Gastrocnemius medialis (tissue), 4 donors: ENCODE results near the gene HESX1. TPM values are rescaled to one million over a fixed set of nuclear protein-coding genes. Genes with fewer than 3 reads are reported as not detected.

Experiments
- ATAC-seq, 2 donors: fragments of 150-250 bp; one replicate each; pipeline ENCODE4 v1.9.1; 2016
- DNase-seq, 2 donors: peaks; one replicate each; pipeline ENCODE4 v3.0.0-alpha.2; 2019
- H3K27ac ChIP-seq, 4 donors: fragments of 200-600 bp; sonication (generic); 1 replicate in 1 of 4; 2 replicates in 3 of 4; pipeline ENCODE4 v1.5.1; 2016 to 2018; ENCODE audit warnings: mild to moderate bottlenecking in 2 of 4, moderate library complexity in 1 of 4
- H3K27me3 ChIP-seq, 3 donors: fragments of 200-600 bp; sonication (generic) in 2 of 3; 1 replicate in 1 of 3; 2 replicates in 2 of 3; pipeline versions ENCODE4 v1.5.1 to v1.6.0; 2016 to 2019; ENCODE audit warnings: mild to moderate bottlenecking in 1 of 3, moderate library complexity in 1 of 3
- H3K36me3 ChIP-seq, 2 donors: fragments of 200-600 bp; sonication (generic) in 1 of 2; one replicate each; pipeline ENCODE4 v1.5.1; 2017 to 2018
- H3K4me1 ChIP-seq, 2 donors: fragments of 200-600 bp; sonication (generic) in 1 of 2; one replicate each; pipeline ENCODE4 v1.5.1; 2016 to 2017; ENCODE audit warnings: mild to moderate bottlenecking in 2 of 2
- H3K4me3 ChIP-seq, 4 donors: fragments of 200-600 bp; sonication (generic) in 3 of 4; 1 replicate in 1 of 4; 2 replicates in 3 of 4; pipeline ENCODE4 v1.5.1; 2016 to 2019; ENCODE audit warnings: mild to moderate bottlenecking in 2 of 4
- H3K9me3 ChIP-seq, 3 donors: fragments of 200-600 bp; sonication (generic) in 2 of 3; 1 replicate in 1 of 3; 2 replicates in 2 of 3; pipeline ENCODE4 v1.5.1; 2016 to 2019
- POLR2A ChIP-seq, 2 donors: fragments of 450-650 bp; IDR thresholded peaks; one replicate each; pipeline ENCODE4 v1.6.1; 2017; ENCODE audit warnings: antibody characterized with exemption in 2 of 2, mild to moderate bottlenecking in 2 of 2, moderate library complexity in 2 of 2
- in situ Hi-C, 4 donors: fragments of 200-750 bp; cut with MboI; loops; one replicate each; pipeline versions ENCODE4 v1.15.0 to v1.8.0; 2017; ENCODE audit warnings: low sequenced_read_pairs in 4 of 4
- intact Hi-C: fragments of 100-400 bp; cut with DNase I; formaldehyde crosslinking; loops from one replicate; pipeline ENCODE4 v1.15.1; 2023; ENCODE audit warnings: low total_unique reads
- total RNA-seq, 4 donors: library from RNA; depleted of rRNA; stranded (reverse); fragments of >200 nt; gene quantifications; one replicate each; pipeline versions ENCODE4 v1.1.0 to v1.2.3, GENCODE V29; 2016
- TF ChIP-seq, protein P1 (sequence below), 5 experiments: fragments of 450-650 bp in 3 of 5; fragments of 200-600 bp in 2 of 5; sonication (generic) in 2 of 5; IDR thresholded peaks in 4 of 5; conservative IDR thresholded peaks in 1 of 5; 1 replicate in 4 of 5; 2 replicates in 1 of 5; pipeline ENCODE4 v1.5.1; 2016 to 2019; ENCODE audit warnings: antibody characterized with exemption in 5 of 5, mild to moderate bottlenecking in 3 of 5, moderate library complexity in 3 of 5

Gene HESX1
- total RNA-seq, 4 donors from 2014 or later: 0.85 TPM; not detected in 3

DNA sequence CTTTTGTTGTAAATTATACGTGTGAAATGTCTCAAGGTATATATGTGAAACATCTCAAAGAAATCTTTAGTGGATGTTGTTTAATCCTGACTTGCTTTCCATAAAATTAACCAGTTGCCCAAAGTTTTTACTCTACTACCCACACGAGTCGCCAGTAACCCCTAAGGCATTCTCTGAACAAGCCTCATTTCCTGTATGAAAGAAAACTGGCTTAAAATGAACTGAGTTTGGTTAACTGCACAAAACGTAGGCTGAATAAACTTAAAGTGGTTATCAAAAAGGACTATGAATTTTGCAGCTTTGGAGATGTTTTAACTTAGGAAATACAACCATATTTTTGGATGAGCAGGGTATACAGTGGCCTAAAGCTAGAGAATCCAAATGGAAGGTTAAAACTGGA is 25.1 kb upstream of the HESX1 start:
- no peaks in the 10 kb centered on the region for H3K9me3 ChIP-seq
- DNase-seq: no peak
- intact Hi-C loops (loop anchor here (5.0 to 10.0 kb wide), 4 partner anchors 67 to 467 kb away; partner anchors contain the start of genes ARF4, ASB14 and DENND6A), in situ Hi-C loops (loop anchor here in 2 of 4 donors (25.0 kb wide), 1 partner anchor 337 kb away; the partner anchor contains the start of gene PDE12 (in 2 of the 2))
- no peak for ATAC-seq
- no peak overlapping the region for H3K4me3 ChIP-seq
- no peaks in the 10 kb centered on the region for H3K27me3 ChIP-seq
- no peaks in the 10 kb centered on the region for H3K36me3 ChIP-seq
- no peak overlapping the region for H3K27ac ChIP-seq
- TF ChIP-seq, protein P1, sequence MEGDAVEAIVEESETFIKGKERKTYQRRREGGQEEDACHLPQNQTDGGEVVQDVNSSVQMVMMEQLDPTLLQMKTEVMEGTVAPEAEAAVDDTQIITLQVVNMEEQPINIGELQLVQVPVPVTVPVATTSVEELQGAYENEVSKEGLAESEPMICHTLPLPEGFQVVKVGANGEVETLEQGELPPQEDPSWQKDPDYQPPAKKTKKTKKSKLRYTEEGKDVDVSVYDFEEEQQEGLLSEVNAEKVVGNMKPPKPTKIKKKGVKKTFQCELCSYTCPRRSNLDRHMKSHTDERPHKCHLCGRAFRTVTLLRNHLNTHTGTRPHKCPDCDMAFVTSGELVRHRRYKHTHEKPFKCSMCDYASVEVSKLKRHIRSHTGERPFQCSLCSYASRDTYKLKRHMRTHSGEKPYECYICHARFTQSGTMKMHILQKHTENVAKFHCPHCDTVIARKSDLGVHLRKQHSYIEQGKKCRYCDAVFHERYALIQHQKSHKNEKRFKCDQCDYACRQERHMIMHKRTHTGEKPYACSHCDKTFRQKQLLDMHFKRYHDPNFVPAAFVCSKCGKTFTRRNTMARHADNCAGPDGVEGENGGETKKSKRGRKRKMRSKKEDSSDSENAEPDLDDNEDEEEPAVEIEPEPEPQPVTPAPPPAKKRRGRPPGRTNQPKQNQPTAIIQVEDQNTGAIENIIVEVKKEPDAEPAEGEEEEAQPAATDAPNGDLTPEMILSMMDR (IDR thresholded peaks at IDR 0.05 in 4 of 5, conservative IDR thresholded peaks at IDR 0.05 in 1 of 5): no peak
- no peak for TF ChIP-seq POLR2A (IDR thresholded peaks at IDR 0.05)
- peaks cover 18 to 20% of the 10 kb centered on the region in 2 donors for H3K4me1 ChIP-seq

DNA sequence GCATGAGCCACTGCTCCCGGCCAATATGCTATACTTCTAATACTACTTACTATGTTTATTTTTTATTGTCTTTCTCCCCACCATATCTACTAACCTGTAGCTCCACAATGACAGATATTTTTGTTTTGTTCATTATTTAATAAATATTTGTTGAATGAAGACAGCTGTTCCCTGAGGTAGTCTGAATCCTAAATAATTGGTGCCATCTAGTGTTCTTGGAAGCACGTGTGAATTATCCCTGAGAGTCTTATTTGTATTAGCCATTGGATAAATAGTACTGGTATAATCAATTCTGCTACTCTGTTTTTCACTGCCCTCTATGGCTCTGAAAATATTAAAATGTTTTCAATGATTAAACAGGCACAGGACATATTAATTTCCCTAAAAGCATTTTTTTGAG is 22.1 kb upstream of the HESX1 start:
- ATAC-seq (no peak), DNase-seq (no peak)
- intact Hi-C loops (loop anchor here (10.0 kb wide), 1 partner anchor 227 kb away; no protein-coding TSS in a partner anchor), in situ Hi-C loops (no loop called here)
- H3K36me3 ChIP-seq: no peaks in the 10 kb centered on the region
- H3K4me1 ChIP-seq: peaks cover 4% of the 10 kb centered on the region in 2 donors
- H3K27ac ChIP-seq: no peak overlapping the region
- no peak for TF ChIP-seq POLR2A (IDR thresholded peaks at IDR 0.05)
- TF ChIP-seq, protein P1 (IDR thresholded peaks at IDR 0.05 in 4 of 5, conservative IDR thresholded peaks at IDR 0.05 in 1 of 5): no peak
- no peak overlapping the region for H3K4me3 ChIP-seq
- no peaks in the 10 kb centered on the region for H3K9me3 ChIP-seq
- no peaks in the 10 kb centered on the region for H3K27me3 ChIP-seq

DNA sequence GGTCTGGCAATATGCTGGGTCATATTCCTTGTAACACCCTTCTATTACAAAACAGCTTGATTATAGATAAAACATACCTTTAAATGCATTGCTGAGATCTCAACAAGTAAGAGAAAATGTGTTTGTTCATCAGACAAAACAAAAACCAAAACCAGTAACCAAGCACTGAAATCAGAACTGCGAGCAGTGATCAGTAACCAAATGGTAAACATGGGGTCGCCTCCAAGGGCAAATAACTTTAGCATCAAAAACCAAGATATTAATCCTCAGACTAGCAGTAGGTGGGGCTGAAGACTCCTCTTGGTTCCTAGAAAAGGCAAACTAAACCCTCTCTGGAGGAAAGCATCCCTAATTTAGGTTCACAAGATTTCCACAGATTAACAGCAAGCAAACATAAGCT is 6.6 kb upstream of the HESX1 start:
- no peak for DNase-seq
- Histone ChIP-seq H3K27me3 (no peaks in the 10 kb centered on the region), H3K4me1 (no peaks in the 10 kb centered on the region), H3K4me3 (no peak overlapping the region), H3K27ac (no peak overlapping the region), H3K36me3 (no peaks in the 10 kb centered on the region), H3K9me3 (no peaks in the 10 kb centered on the region)
- in situ Hi-C loops (no loop called here), intact Hi-C loops (no loop called here)
- TF ChIP-seq POLR2A (IDR thresholded peaks at IDR 0.05): no peak
- TF ChIP-seq, protein P1 (IDR thresholded peaks at IDR 0.05 in 4 of 5, conservative IDR thresholded peaks at IDR 0.05 in 1 of 5): no peak
- ATAC-seq: no peak

DNA sequence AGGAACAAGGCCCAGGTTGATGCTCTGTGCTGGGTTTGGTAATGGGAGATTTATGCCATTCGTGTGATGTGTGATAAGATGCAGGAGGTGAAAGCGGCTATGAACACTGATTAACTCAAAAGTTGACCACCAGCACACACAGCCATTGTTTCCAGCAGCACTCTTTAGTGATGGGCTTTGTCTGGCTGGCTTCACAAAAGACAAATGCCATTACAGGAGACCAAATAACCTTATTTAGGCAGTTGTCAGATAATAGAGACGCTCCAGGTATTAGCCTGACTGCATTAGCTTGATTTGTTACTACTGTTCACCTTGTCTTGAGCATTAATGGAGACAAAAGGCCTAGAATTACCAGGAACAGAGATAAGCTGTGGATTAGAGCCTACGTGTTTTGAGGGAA is 5.1 kb downstream of the HESX1 start:
- in situ Hi-C loops (no loop called here), intact Hi-C loops (no loop called here)
- H3K27me3 ChIP-seq: peaks cover 0 to 4% (median 0%) of the 10 kb centered on the region in 3 donors
- H3K36me3 ChIP-seq: no peaks in the 10 kb centered on the region
- no peak overlapping the region for H3K27ac ChIP-seq
- no peak for ATAC-seq
- TF ChIP-seq, protein P1 (IDR thresholded peaks at IDR 0.05 in 4 of 5, conservative IDR thresholded peaks at IDR 0.05 in 1 of 5): no peak
- no peak for TF ChIP-seq POLR2A (IDR thresholded peaks at IDR 0.05)
- H3K4me3 ChIP-seq: no peak overlapping the region
- H3K4me1 ChIP-seq: no peaks in the 10 kb centered on the region
- no peaks in the 10 kb centered on the region for H3K9me3 ChIP-seq
- no peak for DNase-seq

DNA sequence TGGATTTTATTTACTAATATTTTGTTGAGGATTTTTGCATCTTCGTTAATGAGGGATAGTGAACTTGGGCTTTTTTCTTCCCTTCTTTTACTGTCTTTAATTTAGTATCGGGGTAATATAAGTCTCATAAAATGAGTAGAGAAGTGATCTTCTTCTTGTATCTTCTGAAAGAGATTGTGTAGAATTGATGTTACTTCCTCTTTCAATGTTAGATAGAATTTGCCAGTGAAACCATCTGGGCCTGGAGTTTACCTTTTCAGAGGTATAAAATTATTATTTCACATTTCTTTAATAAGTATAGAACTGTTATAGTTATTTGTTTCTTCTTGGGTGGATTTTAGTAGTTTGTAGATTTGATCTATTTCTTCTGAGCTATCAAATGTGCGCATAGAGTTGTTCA is 7.8 kb downstream of the HESX1 start:
- Histone ChIP-seq H3K36me3 (no peaks in the 10 kb centered on the region), H3K27ac (no peak overlapping the region), H3K4me1 (no peaks in the 10 kb centered on the region), H3K9me3 (no peaks in the 10 kb centered on the region), H3K4me3 (no peak overlapping the region), H3K27me3 (peaks cover 0 to 4% (median 0%) of the 10 kb centered on the region in 3 donors)
- intact Hi-C loops (no loop called here), in situ Hi-C loops (no loop called here)
- ATAC-seq: no peak
- TF ChIP-seq POLR2A (IDR thresholded peaks at IDR 0.05): no peak
- DNase-seq: no peak
